Activated CD4-positive, alpha-beta T cell treated with anti-CD3 and anti-CD28 coated beads for 48 hours (primary cell): ENCODE data around the gene ARNT2.

Experiments used
- DNase-seq: peaks from one replicate; pipeline ENCODE4 v3.0.0-alpha.2; 2020

The ARNT2 gene

DNA sequence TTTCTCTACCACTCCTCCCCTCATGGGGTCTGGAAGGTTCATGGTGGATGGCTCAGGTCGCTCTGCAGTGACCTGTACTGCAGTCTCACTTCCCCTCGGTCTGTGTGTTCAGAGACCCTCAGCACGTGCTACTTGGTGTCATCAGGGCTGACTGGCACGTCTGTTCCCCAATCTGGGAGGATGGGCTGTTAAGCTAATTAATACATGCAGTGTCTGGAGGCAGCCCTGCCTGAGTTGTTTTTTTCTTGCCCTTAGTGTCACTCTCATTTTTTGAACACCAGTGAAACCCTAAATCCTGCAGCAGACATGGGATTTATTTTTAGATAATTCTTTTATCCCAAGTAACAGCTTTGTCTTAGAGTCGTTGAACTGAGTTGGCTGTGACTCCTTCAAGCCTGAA is 64.6 kb downstream of the ARNT2 start:
- DNase-seq: no peak

DNA sequence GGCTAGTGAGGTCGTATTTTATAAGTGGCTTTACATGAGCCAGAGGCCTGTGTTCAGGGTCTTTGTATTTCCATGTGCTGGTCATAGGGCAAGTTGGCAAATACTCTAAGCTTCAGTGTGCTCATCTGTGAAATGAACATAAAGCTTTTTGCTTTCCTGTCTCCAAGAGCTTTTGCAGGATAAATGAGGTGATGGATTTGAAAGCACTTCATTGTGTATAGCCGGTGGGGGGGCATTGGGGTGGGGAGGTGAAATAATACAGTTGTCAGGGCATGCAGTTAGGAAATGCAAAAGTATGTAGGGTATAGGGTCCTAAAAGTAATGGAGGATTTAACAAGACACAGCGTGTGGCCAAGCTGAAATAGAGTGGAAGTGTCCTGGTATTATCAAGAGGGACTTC is 67.7 kb downstream of the ARNT2 start:
- DNase-seq: no peak

DNA sequence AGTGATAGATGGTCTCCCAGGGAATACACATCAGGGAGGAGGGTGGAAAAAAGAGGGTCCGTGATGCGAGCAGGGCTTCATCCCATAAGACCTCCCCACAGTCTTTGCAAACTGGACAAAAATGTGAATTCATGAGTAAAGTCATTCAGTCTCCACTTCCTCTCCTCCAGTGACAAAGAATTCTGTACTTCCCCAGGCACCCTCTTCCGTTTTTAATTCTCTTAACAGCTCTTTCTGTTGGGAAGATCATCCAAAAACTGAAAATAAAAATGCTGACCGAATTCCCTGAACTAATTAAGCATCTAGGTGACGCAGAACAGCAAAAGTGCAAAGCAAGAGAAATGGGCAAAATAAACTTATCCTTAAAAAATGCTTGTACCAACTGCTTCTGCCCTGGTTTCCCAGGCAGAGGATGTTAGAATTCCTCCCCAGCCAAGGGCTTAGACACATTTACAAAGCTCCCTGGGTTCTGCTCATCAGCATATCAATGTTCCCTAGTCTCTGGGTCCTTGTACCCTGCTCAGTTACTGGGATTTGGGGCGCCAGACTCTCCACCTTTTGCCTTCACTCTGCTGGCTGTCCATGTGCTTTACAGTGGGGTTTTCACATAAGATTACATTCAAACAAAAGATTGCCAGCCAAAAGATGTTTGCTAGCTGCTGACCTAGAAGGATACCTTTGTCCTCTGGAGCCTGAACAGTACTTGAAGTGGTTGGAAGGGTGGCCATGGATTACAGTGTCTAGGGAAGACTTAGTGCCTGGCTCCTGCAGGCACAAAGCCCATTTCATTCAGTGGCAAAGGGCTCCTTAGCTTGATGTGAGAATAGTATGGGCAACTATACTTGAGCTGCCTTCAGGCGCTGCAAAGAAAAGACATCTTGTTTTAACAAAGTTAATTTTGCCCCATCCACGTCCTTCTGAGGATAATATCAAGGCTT is 69.4 kb downstream of the ARNT2 start:
- no peak for DNase-seq

- DNase-seq: no peak
These were observed 70.3 kb downstream of the ARNT2 start for GRCh38 chr15:80474224-80475215.

DNA sequence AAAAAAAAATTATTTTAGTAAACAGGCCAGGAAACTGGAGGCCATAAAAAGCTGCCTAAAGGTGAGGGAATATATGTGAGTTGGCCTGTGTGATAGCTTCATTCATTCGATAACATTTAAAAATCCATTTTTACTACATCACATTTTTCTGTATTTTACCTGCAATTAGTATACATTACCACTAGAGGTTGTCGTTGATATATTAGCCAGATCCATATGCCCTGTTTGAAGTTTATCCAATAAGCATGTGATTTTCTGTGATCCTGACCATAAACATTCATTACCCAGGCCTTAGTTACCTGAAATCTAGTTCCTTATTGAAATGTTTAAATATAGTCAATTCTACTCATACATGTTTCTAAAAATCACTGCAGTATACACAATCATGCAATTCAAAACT is 71.4 kb downstream of the ARNT2 start:
- DNase-seq: no peak

- no peak for DNase-seq
These were observed 71.9 kb downstream of the ARNT2 start for GRCh38 chr15:80476036-80476435.

DNA sequence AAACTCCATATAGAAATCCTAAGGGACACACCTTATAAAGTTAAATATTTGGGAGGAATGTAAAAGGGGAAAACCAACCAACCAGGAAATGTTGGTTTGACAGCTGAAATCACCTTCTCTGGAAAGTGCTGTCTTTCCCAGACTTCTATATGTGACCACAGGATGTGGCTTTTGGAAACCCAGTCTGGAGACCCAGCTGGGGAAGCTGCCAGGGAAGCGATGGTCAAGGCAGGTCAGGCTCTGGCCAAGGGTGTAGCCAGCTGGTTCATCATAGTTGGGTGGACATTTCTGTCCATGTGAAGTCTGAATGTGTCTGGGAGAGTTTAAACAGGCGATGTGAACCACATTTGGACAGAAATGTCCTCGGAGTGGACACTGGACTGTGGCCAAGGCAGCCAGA is 73.9 kb downstream of the ARNT2 start:
- no peak for DNase-seq

GRCh38 chr15:80479191-80479590 is 75.0 kb downstream of the ARNT2 start:
- no peak for DNase-seq

GRCh38 chr15:80480171-80480811 is 76.1 kb downstream of the ARNT2 start:
- no peak for DNase-seq

- no peak for DNase-seq
These were observed 76.7 kb downstream of the ARNT2 start for GRCh38 chr15:80480909-80481308.

- DNase-seq: no peak
These were observed 78.5 kb downstream of the ARNT2 start for GRCh38 chr15:80482696-80483095.

DNA sequence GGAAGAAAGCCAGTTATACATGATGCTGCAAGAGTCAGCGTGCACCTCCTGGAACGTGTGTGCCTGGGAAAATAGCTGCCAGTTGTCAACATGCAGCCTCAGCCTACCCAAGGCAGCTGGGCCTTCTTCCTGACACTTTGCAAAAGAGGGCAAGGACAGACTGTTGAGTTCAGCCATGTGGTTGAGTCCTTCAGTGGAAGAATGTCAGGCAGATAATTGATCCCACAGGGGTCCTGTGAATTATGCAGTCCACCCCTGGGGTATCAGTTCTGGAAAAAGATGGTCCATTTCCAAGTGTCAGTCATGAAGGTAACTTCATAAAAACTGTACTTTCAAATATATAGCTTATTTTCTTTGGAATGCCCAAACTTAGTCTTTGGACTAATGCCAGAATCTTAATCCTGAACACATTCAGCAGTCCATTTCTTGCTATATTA is 79.6 kb downstream of the ARNT2 start:
- DNase-seq: no peak

GRCh38 chr15:80484333-80484864 is 80.2 kb downstream of the ARNT2 start:
- no peak for DNase-seq

- DNase-seq: no peak
These were observed 81.4 kb downstream of the ARNT2 start for GRCh38 chr15:80485370-80486164.

GRCh38 chr15:80487839-80488390 is 83.7 kb downstream of the ARNT2 start:
- no peak for DNase-seq

DNA sequence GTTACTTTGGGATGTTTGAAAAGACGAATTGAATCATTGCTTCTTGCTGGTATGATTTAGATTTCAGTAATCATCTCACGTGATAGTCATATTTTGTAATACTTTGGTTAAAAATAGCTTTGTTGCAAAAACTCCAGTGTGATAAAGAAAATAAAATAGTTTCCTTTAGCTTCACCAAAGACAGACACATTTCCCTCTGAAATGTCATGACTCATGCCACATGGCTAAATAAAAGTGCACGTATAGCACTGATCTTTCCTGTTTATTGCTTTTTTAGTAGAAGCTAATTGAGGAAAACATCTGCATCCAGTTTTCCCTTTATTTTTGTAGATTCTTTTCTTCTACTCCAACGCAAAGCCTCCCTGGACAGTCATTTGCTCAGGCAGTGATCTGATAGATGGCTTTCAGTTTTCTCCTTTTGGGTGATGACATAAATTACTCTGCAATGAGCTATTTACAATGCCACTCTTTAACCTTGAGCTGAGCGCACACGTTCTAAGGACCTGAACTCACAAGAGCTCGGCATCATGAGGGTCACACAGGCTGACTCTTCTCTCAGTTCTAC is 84.9 kb downstream of the ARNT2 start:
- DNase-seq: no peak

GRCh38 chr15:80490431-80490990 is 86.3 kb downstream of the ARNT2 start:
- DNase-seq: no peak

DNA sequence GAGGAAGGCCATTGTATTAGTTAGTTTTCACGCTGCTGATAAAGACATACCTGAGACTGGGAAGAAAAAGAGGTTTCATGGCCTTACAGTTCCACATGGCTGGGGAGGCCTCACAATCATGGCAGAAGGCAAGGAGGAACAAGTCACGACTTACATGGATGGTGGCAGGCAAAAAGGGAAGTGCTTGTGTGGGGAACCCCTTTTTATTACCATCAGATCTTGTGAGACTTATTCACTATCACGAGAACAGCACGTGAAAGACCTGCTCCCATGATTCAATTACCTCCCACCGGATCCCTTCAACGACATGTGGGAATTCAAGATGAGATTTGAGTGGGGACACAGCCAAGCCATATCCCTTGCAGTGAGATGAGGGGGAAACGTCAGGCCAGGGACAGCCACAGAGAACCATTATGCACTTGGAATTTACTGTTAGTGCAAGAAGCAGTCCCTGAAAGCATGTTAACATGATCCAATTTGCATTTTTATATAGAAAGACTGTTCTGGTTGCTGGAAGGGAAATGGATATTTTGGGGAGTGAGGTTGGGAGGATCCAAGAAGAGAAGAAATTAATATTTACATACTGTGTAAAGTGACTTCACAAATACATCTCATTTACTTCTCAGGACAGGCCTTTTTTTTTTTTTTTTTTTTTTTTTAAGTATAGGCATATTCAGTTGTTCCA is 87.1 kb downstream of the ARNT2 start:
- no peak for DNase-seq

GRCh38 chr15:80492409-80492808 is 88.2 kb downstream of the ARNT2 start:
- no peak for DNase-seq

DNA sequence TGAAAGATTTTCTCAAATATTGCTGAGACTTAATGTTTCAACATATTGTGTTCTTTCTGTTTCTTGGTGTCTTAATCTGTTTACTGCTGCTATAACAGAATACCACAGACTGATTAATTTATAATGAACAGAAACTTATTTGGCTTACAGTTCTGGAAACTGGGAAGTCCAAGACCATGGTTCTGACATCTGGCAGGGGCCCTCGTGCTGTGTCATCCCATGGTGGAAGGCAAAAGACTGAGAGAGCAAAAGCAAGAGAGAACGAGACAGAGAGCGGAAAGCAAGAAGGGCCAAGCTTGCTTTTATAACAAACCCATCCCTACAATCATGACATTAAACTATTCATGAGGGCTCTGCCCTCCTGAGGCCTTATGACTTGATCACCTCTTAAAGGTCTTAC is 88.7 kb downstream of the ARNT2 start:
- DNase-seq: no peak
